ENCODE results near the gene PPFIA1. TPM values are rescaled to one million over a fixed set of nuclear protein-coding genes. Genes with fewer than 3 reads are reported as not detected.

The PPFIA1 gene
- total RNA-seq = 10 to 100 TPM; 35.6 to 47.3 TPM
- 10 to 100 TPM; 47.4 to 54.9 TPM for polyA plus RNA-seq (ENCODE audit: insufficient read length in 2 of 2)
- long read RNA-seq, donor 1, full-length matches to known transcripts = 4 of 4 reads
- long read RNA-seq, donor 1, partial matches to known transcripts = 0 of 4 reads
- long read RNA-seq, donor 1, other reads (novel, unspliced or antisense) = 0 of 4 reads
- long read RNA-seq, donor 2, partial matches to known transcripts = 5 of 5 reads
- long read RNA-seq, donor 2, other reads (novel, unspliced or antisense) = 0 of 5 reads
- long read RNA-seq, donor 3, partial matches to known transcripts = 6 of 7 reads
- long read RNA-seq, donor 3, other reads (novel, unspliced or antisense) = 0 of 7 reads
- long read RNA-seq, donor 4, partial matches to known transcripts = 0 of 1 reads
- long read RNA-seq, donor 4, other reads (novel, unspliced or antisense) = 0 of 1 reads

DNA sequence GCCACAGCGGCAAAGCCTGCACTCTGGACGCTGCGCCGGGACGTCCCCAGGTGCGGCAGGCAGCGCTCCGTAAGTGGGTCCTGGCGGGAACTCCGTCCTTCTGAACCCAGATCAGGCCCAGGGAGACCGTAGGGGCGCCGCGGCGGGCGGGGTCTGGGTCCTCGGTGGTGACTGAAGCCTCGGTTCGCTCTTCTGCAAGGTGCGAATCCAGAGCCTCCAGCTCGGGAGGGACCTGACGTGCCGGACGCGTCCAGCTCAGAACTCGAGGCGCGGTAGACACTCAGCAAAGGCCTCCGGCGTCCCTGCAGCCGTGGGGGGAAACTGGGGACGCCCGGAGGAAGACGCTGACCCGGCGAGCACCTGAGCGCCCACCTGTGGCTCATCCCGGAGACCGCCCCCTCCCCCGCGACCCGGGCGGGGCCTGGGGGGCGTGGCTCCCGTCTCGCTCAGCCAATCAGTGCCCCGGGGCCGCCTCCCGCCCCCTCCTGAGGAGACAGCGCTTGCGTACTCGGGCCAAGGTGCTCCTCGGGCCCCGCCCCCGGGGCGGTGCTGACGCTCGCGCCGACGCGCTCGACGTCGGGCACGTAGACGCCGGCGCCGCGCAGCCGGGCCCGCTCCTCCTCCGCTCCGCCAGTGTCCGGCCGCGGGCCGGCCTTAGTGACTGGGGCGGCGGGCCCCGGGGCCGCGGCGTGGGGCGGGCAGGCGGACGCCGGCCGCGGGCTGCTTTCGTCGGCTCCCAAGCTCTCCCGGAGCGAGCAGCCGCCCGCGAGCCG lies at the start of gene PPFIA1:
Gene PPFIA1, plus strand, starts transcription at position 587 of the 773 bp plus-strand sequence. CDS start 1,483 bp downstream, outside the sequence.
- Histone ChIP-seq H3K4me1 (ENCODE audit: control insufficient read depth, insufficient read depth, low read length) (peaks cover 17% of the 10 kb centered on the region), H3K4me3 (ENCODE audit: low read depth, low read length) (peak within 1 kb of the TSS; percentile 89), H3K36me3 (ENCODE audit: control insufficient read depth, insufficient read depth, low read length) (peaks cover 6% of the 10 kb centered on the region), H3K27me3 (ENCODE audit: control insufficient read depth, insufficient read depth, low read length) (peaks cover 2% of the 10 kb centered on the region), H3K9me3 (ENCODE audit: control insufficient read depth, insufficient read depth, low read length) (no peaks in the 10 kb centered on the region), H3K27ac (ENCODE audit: low read depth, low read length) (no peak within 1 kb of the TSS)
- WGBS (ENCODE audit: insufficient coverage) = under 1% methylated on average over 99 of the region's 99 CpGs
- peak; percentile 82 to 98 (median 94) for DNase-seq (ENCODE audit: low read depth in 4 of 6, low spot score in 6 of 6)

DNA sequence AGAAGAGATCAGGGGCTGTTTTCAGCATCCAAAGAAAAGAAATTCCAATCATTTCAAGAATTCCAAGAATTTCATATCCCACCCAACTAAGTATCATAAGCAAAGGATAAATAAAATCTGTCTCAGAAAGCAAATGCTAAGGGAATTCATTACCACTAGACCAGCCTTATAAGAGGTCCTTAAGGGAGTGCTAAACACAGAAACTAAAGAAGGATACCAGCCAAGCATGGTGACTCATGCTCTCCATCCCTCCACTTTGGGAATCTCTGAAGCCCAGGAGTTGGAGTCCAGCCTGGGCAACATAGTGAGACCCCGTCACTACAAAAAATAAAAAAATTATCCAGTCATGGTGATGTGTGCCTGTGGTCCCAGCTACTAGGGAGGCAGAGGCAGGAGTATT lies 49.6 kb upstream of the PPFIA1 start:
- no peak overlapping the region for H3K4me3 ChIP-seq (ENCODE audit: low read depth, low read length)
- no peak for DNase-seq (ENCODE audit: low read depth in 4 of 6, low spot score in 6 of 6)
- H3K36me3 ChIP-seq (ENCODE audit: control insufficient read depth, insufficient read depth, low read length) = no peaks in the 10 kb centered on the region
- no peaks in the 10 kb centered on the region for H3K27me3 ChIP-seq (ENCODE audit: control insufficient read depth, insufficient read depth, low read length)
- peaks cover 4% of the 10 kb centered on the region for H3K4me1 ChIP-seq (ENCODE audit: control insufficient read depth, insufficient read depth, low read length)
- H3K9me3 ChIP-seq (ENCODE audit: control insufficient read depth, insufficient read depth, low read length) = no peaks in the 10 kb centered on the region
- no CpG with 5 or more reads among the region's 1 CpG for WGBS (ENCODE audit: insufficient coverage)
- H3K27ac ChIP-seq (ENCODE audit: low read depth, low read length) = no peak overlapping the region

DNA sequence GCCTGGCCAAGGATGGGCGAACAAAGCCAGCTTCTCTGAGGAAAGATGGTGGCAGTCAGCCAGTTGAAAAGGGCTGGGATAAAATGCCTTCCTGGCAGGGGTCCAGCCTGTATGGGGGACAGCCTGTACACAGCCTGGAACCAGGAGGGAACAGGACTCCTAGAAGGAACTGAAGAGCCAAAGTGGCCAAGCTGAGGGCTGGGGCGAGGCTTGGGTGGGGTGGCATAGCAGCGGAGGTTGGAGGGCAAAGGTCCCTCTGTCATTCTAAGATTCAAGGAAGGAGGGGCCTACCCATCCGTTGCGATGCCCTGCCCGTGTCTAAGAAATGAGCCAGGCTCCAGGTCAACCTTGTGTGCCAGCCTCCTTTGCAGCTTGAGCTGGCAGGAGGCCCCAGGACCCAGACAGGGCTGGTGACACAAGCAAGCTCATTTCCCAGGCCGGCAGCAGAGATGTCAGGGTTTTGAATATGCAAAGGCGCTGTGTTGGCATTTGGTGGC lies 44.8 kb upstream of the PPFIA1 start:
- 49% methylated on average over 8 of the region's 8 CpGs for WGBS (ENCODE audit: insufficient coverage)
- peak in 2 of 6 donors; percentile 48 to 69 for DNase-seq (ENCODE audit: low read depth in 4 of 6, low spot score in 6 of 6)
- Histone ChIP-seq H3K27me3 (ENCODE audit: control insufficient read depth, insufficient read depth, low read length) (no peaks in the 10 kb centered on the region), H3K4me3 (ENCODE audit: low read depth, low read length) (no peak overlapping the region), H3K4me1 (ENCODE audit: control insufficient read depth, insufficient read depth, low read length) (peaks cover 10% of the 10 kb centered on the region), H3K27ac (ENCODE audit: low read depth, low read length) (no peak overlapping the region), H3K9me3 (ENCODE audit: control insufficient read depth, insufficient read depth, low read length) (no peaks in the 10 kb centered on the region), H3K36me3 (ENCODE audit: control insufficient read depth, insufficient read depth, low read length) (no peaks in the 10 kb centered on the region)

DNA sequence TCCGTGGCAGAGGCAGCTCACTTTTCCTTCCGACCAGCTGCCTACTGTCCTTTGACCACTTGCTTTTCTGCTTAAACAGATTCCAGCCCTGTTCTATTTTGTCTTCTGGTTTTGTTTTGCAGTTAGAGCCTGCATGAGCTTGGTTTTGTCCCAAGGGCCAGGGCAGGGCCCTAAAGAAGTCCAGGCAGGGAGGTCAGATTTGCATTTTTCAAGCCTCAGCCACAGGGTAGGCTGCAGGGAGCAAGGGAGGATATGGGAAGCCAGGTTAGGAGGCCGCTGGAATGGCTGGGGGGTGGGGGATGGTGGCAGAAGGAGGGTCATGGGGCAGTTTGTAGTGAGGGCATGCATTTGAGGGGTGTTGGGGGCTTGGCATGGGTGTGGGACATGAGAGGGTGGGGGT lies 44.3 kb upstream of the PPFIA1 start:
- Histone ChIP-seq H3K27ac (ENCODE audit: low read depth, low read length) (no peak overlapping the region), H3K27me3 (ENCODE audit: control insufficient read depth, insufficient read depth, low read length) (no peaks in the 10 kb centered on the region), H3K4me1 (ENCODE audit: control insufficient read depth, insufficient read depth, low read length) (peaks cover 10% of the 10 kb centered on the region), H3K36me3 (ENCODE audit: control insufficient read depth, insufficient read depth, low read length) (no peaks in the 10 kb centered on the region), H3K4me3 (ENCODE audit: low read depth, low read length) (no peak overlapping the region), H3K9me3 (ENCODE audit: control insufficient read depth, insufficient read depth, low read length) (no peaks in the 10 kb centered on the region)
- 68% methylated on average over 3 of the region's 3 CpGs for WGBS (ENCODE audit: insufficient coverage)
- DNase-seq (ENCODE audit: low read depth in 4 of 6, low spot score in 6 of 6) = no peak

DNA sequence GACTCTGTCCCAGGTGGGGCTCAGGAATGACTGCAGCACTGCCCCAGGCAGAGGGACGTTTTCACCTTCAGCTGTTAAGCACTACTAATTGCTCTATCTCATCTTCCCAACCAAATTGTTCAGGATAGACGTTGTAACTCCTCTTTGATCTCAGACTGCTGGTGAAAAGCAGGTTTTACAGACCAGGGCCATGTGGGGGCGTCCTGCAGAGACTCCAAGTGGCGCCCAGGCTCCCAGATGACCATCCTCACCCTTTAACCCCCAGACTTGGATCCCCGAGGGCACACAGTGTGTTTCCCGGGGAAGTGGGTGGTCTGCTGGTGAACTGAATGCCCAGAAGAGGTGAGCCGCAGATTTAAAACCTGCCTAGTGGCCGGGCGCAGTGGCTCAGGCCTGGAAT lies 43.5 kb upstream of the PPFIA1 start:
- Histone ChIP-seq H3K27ac (ENCODE audit: low read depth, low read length) (no peak overlapping the region), H3K4me1 (ENCODE audit: control insufficient read depth, insufficient read depth, low read length) (peaks cover 10% of the 10 kb centered on the region), H3K27me3 (ENCODE audit: control insufficient read depth, insufficient read depth, low read length) (no peaks in the 10 kb centered on the region), H3K4me3 (ENCODE audit: low read depth, low read length) (no peak overlapping the region), H3K36me3 (ENCODE audit: control insufficient read depth, insufficient read depth, low read length) (no peaks in the 10 kb centered on the region), H3K9me3 (ENCODE audit: control insufficient read depth, insufficient read depth, low read length) (no peaks in the 10 kb centered on the region)
- WGBS (ENCODE audit: insufficient coverage) = 53% methylated on average over 9 of the region's 9 CpGs
- DNase-seq (ENCODE audit: low read depth in 4 of 6, low spot score in 6 of 6) = no peak

DNA sequence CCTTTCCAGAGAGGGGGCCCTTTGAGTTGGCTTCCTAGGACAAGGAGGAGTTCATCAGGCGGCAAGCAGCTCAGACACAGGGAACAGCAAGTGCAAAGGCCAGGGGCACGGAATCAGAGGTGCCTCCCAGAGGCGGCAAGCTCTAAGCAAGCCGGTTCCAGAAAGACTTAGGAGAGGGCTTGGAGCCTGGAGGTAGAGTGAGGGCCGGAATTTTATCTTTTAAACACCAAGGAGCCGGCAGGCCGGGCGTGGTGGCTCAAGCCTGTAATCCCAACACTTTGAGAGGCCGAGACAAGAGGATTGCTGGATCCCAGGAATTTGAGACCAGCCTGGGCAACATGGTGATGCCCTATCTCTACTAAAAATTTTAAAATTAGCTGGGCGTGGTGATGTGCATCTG lies 40.8 kb upstream of the PPFIA1 start:
- 93% methylated on average over 8 of the region's 10 CpGs for WGBS (ENCODE audit: insufficient coverage)
- Histone ChIP-seq H3K36me3 (ENCODE audit: control insufficient read depth, insufficient read depth, low read length) (no peaks in the 10 kb centered on the region), H3K4me1 (ENCODE audit: control insufficient read depth, insufficient read depth, low read length) (peaks cover 10% of the 10 kb centered on the region), H3K9me3 (ENCODE audit: control insufficient read depth, insufficient read depth, low read length) (no peaks in the 10 kb centered on the region), H3K27me3 (ENCODE audit: control insufficient read depth, insufficient read depth, low read length) (no peaks in the 10 kb centered on the region), H3K27ac (ENCODE audit: low read depth, low read length) (no peak overlapping the region), H3K4me3 (ENCODE audit: low read depth, low read length) (no peak overlapping the region)
- DNase-seq (ENCODE audit: low read depth in 4 of 6, low spot score in 6 of 6) = no peak

DNA sequence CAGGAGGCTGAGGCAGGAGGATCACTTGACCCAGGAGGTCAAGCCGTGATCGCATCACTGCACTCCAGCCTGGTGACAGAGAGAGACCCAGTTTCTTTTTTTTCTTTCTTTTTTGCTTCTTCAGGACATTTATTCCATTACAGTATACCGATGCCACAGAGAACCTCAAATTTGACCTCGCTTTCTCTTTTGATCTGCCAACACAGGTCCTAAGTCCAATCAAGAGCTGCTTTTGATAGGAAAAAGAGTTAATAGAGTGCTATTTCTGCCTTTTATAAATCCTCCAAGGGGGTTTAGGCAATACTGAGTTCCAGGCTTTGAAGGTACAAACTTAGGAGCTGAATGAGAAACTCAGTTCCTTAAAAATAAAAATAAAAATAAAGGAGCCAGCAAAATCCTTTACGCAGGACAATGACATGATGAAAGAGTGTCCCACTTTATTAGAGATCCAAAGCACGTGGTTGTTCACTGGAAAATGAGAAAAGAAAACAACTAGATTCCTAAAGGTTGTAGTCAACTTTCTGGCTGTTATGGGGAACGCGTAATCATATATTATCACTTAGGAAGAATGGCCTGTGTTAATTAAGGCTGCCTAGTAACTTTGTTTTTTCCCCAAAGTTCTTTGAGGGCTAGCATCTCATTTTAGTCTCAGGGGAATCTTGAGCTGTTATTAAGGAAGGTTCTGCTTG lies 40.2 kb upstream of the PPFIA1 start:
- WGBS (ENCODE audit: insufficient coverage) = 85% methylated on average over 5 of the region's 8 CpGs
- no peaks in the 10 kb centered on the region for H3K9me3 ChIP-seq (ENCODE audit: control insufficient read depth, insufficient read depth, low read length)
- H3K4me3 ChIP-seq (ENCODE audit: low read depth, low read length) = no peak overlapping the region
- H3K27me3 ChIP-seq (ENCODE audit: control insufficient read depth, insufficient read depth, low read length) = no peaks in the 10 kb centered on the region
- H3K4me1 ChIP-seq (ENCODE audit: control insufficient read depth, insufficient read depth, low read length) = peaks cover 10% of the 10 kb centered on the region
- H3K36me3 ChIP-seq (ENCODE audit: control insufficient read depth, insufficient read depth, low read length) = no peaks in the 10 kb centered on the region
- no peak overlapping the region for H3K27ac ChIP-seq (ENCODE audit: low read depth, low read length)
- no peak for DNase-seq (ENCODE audit: low read depth in 4 of 6, low spot score in 6 of 6)

DNA sequence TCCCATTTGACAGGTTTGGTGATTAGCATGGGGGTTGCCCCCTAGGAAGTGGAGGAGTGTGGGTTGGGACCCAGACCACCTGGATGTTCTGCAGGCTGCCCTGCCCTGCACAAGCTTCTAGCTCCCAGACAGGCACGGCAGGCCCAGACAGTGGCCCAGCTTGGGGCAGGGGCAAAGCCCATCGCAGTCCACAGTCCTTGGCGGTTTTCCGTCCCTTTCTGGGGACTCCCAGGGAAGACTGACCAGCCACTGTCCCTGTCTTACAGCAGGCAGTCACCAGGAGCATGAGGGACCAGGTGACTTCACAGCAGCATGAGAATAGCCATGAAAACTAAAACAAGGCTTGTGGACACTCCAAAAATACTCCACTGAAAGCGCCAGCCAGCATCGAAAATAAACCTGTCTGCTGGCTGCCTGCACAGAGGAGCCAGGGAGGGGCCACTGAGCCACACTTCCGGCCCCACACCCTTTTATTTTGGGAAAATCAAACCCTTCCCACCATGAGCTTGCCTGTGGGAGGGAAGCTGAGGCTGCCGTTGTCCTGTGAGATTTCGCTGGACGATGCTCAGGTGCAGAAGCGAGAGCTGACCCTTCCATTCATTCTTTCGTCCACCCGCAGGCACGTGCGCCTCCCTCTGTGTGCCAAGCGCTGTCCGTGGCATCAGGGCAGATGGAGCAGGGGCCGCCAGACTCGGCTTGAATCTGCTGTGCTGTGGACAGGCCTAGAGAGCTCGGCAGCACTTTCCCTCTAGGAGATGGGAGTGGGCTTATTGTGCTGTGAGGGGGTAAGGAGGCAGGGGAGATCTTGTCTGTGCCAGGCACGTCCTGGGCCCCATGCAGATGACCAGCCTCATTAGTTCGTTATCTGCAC lies 39.4 kb upstream of the PPFIA1 start:
- WGBS (ENCODE audit: insufficient coverage) = 79% methylated on average over 22 of the region's 22 CpGs

DNA sequence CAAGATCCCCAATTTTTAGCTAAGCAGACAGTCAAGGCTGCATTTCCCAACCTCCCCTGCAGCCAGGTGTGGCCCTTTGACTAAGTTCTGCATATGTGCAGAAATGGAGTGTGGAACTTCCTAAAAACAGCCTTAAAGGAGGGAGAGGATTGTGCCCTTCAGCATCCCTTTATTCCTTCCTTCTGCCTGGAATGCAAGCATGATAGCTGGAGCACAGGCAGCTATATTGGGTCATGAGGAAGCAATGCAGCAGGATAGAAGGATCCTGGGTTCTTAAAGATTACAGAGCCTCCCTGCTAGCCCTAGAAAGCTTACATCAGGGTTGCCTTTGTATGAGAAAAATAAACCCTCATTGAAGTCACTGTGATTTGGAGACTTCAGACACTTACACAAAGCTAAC lies 37.5 kb upstream of the PPFIA1 start:
- DNase-seq (ENCODE audit: low read depth in 4 of 6, low spot score in 6 of 6) = no peak

More for the DNA sequence above, 39.4 kb upstream of the PPFIA1 start:
- Histone ChIP-seq H3K9me3 (ENCODE audit: control insufficient read depth, insufficient read depth, low read length) (no peaks in the 10 kb centered on the region), H3K27me3 (ENCODE audit: control insufficient read depth, insufficient read depth, low read length) (no peaks in the 10 kb centered on the region), H3K4me1 (ENCODE audit: control insufficient read depth, insufficient read depth, low read length) (peaks cover 4% of the 10 kb centered on the region), H3K4me3 (ENCODE audit: low read depth, low read length) (no peak overlapping the region), H3K27ac (ENCODE audit: low read depth, low read length) (no peak overlapping the region), H3K36me3 (ENCODE audit: control insufficient read depth, insufficient read depth, low read length) (no peaks in the 10 kb centered on the region)
- no peak for DNase-seq (ENCODE audit: low read depth in 4 of 6, low spot score in 6 of 6)

More for the DNA sequence above, 37.5 kb upstream of the PPFIA1 start:
- no peak overlapping the region for H3K27ac ChIP-seq (ENCODE audit: low read depth, low read length)
- no peak overlapping the region for H3K4me3 ChIP-seq (ENCODE audit: low read depth, low read length)
- H3K27me3 ChIP-seq (ENCODE audit: control insufficient read depth, insufficient read depth, low read length) = no peaks in the 10 kb centered on the region
- H3K4me1 ChIP-seq (ENCODE audit: control insufficient read depth, insufficient read depth, low read length) = no peaks in the 10 kb centered on the region
- no peaks in the 10 kb centered on the region for H3K9me3 ChIP-seq (ENCODE audit: control insufficient read depth, insufficient read depth, low read length)
- H3K36me3 ChIP-seq (ENCODE audit: control insufficient read depth, insufficient read depth, low read length) = no peaks in the 10 kb centered on the region

Measured in spinal cord (tissue), 10 donors.